ENCODE measurements around the gene CFAP157.
"Not testable (repeated sequence)": the region's sequence is repeated elsewhere in the genome, so short reads cannot be mapped to it uniquely, and the experiment has no call there.

CFAP157 gene

DNA sequence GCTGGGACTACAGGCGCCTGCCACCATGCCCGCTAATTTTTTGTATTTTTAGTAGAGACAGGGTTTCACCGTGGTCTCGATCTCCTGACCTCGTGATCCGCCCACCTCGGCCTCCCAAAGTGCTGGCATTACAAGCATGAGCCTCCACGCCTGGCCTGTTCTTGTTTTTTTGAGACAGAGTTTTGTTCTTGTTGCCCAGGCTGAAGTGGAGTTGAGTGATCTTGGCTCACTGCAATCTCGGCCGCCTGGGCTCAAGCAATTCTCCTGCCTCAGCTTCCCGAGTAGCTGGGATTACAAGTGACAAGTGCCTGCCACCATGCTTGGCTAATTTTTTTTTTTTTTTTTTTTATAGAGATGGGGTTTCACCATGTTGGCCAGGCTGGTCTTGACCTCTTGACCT is 50.0 kb downstream of the CFAP157 start:
- H2BK15ac ChIP-seq (ENCODE audit: low read length); H4K91ac ChIP-seq (ENCODE audit: low read depth, low read length, poor library complexity); H3K18ac ChIP-seq (ENCODE audit: low read length); H2AFZ ChIP-seq (ENCODE audit: low read length); H3K9me3 ChIP-seq (replicated peaks in 1 of 2; ENCODE audit: control insufficient read depth in 2 of 2, insufficient read depth in 1 of 2, low read depth in 1 of 2, low read length in 2 of 2); H3K36me3 ChIP-seq (replicated peaks in 1 of 2; ENCODE audit: control insufficient read depth in 2 of 2, insufficient read depth in 2 of 2, low read length in 2 of 2); H2BK12ac ChIP-seq (ENCODE audit: low read length); H3K14ac ChIP-seq (ENCODE audit: low read length); H3K4me3 ChIP-seq (ENCODE audit: low read length in 2 of 2); H3K79me1 ChIP-seq (ENCODE audit: low read depth, low read length); H3K4ac ChIP-seq (ENCODE audit: low read length); H4K8ac ChIP-seq (ENCODE audit: low read depth, low read length); H2BK120ac ChIP-seq (ENCODE audit: low read depth, low read length); H3K4me1 ChIP-seq (ENCODE audit: control insufficient read depth in 2 of 2, insufficient read depth in 1 of 2, low read depth in 1 of 2, low read length in 2 of 2); DNase-seq (ENCODE audit: low spot score); H2AK5ac ChIP-seq (ENCODE audit: low read depth, low read length); H3K23ac ChIP-seq (ENCODE audit: low read depth, low read length, poor library complexity); H3K27ac ChIP-seq (replicated peaks; ENCODE audit: low read length); H2BK5ac ChIP-seq (ENCODE audit: low read length); H3K4me2 ChIP-seq (ENCODE audit: insufficient read depth, low read length, poor library complexity, severe bottlenecking); H3K9ac ChIP-seq (ENCODE audit: low read depth, low read length, poor library complexity): not testable (repeated sequence)
- no CpG with 5 or more reads among the region's 11 CpGs for WGBS, 2 donors (ENCODE audit: extremely low coverage in 2 of 2, insufficient read length in 2 of 2, insufficient replicate concordance in 1 of 2)
- peaks cover 0 to 60% (median 3%) of the 10 kb centered on the region in 3 experiments for H3K27me3 ChIP-seq (ENCODE audit: control insufficient read depth in 3 of 3, insufficient read depth in 3 of 3, low read depth in 1 of 3, low read length in 3 of 3)

DNA sequence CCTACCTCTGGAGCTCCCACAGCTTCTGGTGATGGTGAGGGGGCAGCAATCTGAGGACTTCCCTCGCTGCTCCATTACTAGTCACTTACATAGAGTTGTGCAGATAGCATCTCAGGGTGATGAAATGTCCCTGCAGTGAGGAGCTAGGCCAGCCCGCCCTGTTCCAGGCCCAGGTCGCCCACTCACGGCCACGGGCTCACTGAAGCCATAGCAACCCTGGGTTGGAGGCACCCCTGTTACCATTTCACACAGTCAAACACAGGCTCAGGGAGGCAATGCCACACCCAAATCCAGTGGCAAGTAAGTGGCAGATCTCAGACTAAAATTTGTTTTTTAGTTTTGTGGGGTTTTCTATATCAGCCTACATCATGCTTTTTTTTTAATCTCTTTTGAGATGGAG is 52.1 kb downstream of the CFAP157 start:
- Histone ChIP-seq H3K4me1 (ENCODE audit: control insufficient read depth in 2 of 2, insufficient read depth in 1 of 2, low read depth in 1 of 2, low read length in 2 of 2) (peaks cover 8 to 13% of the 10 kb centered on the region in 2 donors), H3K4ac (ENCODE audit: low read length) (no peak overlapping the region), H2BK15ac (ENCODE audit: low read length) (no peak overlapping the region), H3K23ac (ENCODE audit: low read depth, low read length, poor library complexity) (no peak overlapping the region), H3K27me3 (ENCODE audit: control insufficient read depth in 3 of 3, insufficient read depth in 3 of 3, low read depth in 1 of 3, low read length in 3 of 3) (peaks cover 0 to 54% (median 3%) of the 10 kb centered on the region in 3 experiments), H2AK5ac (ENCODE audit: low read depth, low read length) (no peak overlapping the region), H3K14ac (ENCODE audit: low read length) (no peak overlapping the region), H2AFZ (ENCODE audit: low read length) (no peak overlapping the region), H2BK12ac (ENCODE audit: low read length) (no peak overlapping the region), H3K79me1 (ENCODE audit: low read depth, low read length) (no peaks in the 10 kb centered on the region), H3K4me3 (ENCODE audit: low read length in 2 of 2) (no peak overlapping the region), H4K91ac (ENCODE audit: low read depth, low read length, poor library complexity) (no peak overlapping the region), H3K18ac (ENCODE audit: low read length) (peak overlapping the region; percentile 71), H3K9ac (ENCODE audit: low read depth, low read length, poor library complexity) (peak overlapping the region; percentile 60), H4K8ac (ENCODE audit: low read depth, low read length) (no peak overlapping the region), H3K4me2 (ENCODE audit: insufficient read depth, low read length, poor library complexity, severe bottlenecking) (no peak overlapping the region), H3K9me3 (replicated peaks in 1 of 2; ENCODE audit: control insufficient read depth in 2 of 2, insufficient read depth in 1 of 2, low read depth in 1 of 2, low read length in 2 of 2) (no peaks in the 10 kb centered on the region), H3K27ac (replicated peaks; ENCODE audit: low read length) (no peak overlapping the region), H3K36me3 (replicated peaks in 1 of 2; ENCODE audit: control insufficient read depth in 2 of 2, insufficient read depth in 2 of 2, low read length in 2 of 2) (no peaks in the 10 kb centered on the region), H2BK120ac (ENCODE audit: low read depth, low read length) (no peak overlapping the region), H2BK5ac (ENCODE audit: low read length) (peak overlapping the region; percentile 15)
- DNase-seq (ENCODE audit: low spot score), result no peak
- no CpG with 5 or more reads among the region's 5 CpGs for WGBS, 2 donors (ENCODE audit: extremely low coverage in 2 of 2, insufficient read length in 2 of 2, insufficient replicate concordance in 1 of 2)

DNA sequence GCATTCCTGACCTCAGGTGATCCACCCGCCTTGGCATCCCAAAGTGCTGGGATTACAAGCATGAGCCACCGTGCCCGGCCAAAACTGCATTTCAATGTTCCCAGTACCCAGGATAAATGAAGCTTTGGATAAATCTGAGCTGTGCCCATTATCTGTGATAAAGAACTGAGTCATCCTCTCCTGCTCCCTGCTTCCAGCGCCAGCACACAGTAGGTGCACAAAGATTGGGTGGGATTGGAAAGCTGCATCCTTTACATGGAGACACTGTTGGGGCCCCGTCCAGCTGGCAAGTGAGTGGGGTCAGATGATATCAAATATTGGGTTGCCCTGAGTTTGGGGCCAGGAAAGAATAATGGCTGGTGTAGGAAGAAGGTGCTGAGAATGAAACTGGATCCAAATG is 54.3 kb downstream of the CFAP157 start:
- Histone ChIP-seq H2BK120ac (ENCODE audit: low read depth, low read length) (no peak overlapping the region), H2BK15ac (ENCODE audit: low read length) (peak overlapping the region; percentile 84), H3K36me3 (replicated peaks in 1 of 2; ENCODE audit: control insufficient read depth in 2 of 2, insufficient read depth in 2 of 2, low read length in 2 of 2) (no peaks in the 10 kb centered on the region), H3K9me3 (replicated peaks in 1 of 2; ENCODE audit: control insufficient read depth in 2 of 2, insufficient read depth in 1 of 2, low read depth in 1 of 2, low read length in 2 of 2) (no peaks in the 10 kb centered on the region), H2BK12ac (ENCODE audit: low read length) (no peak overlapping the region), H3K4me3 (ENCODE audit: low read length in 2 of 2) (no peak overlapping the region), H3K27ac (replicated peaks; ENCODE audit: low read length) (no peak overlapping the region), H3K4me2 (ENCODE audit: insufficient read depth, low read length, poor library complexity, severe bottlenecking) (no peak overlapping the region), H3K9ac (ENCODE audit: low read depth, low read length, poor library complexity) (no peak overlapping the region), H3K27me3 (ENCODE audit: control insufficient read depth in 3 of 3, insufficient read depth in 3 of 3, low read depth in 1 of 3, low read length in 3 of 3) (peaks cover 0 to 36% (median 0%) of the 10 kb centered on the region in 3 experiments), H2AFZ (ENCODE audit: low read length) (no peak overlapping the region), H2AK5ac (ENCODE audit: low read depth, low read length) (peak overlapping the region; percentile 5), H3K4ac (ENCODE audit: low read length) (no peak overlapping the region), H3K79me1 (ENCODE audit: low read depth, low read length) (no peaks in the 10 kb centered on the region), H4K91ac (ENCODE audit: low read depth, low read length, poor library complexity) (no peak overlapping the region), H2BK5ac (ENCODE audit: low read length) (peak overlapping the region; percentile 54), H3K14ac (ENCODE audit: low read length) (no peak overlapping the region), H3K18ac (ENCODE audit: low read length) (no peak overlapping the region), H3K4me1 (ENCODE audit: control insufficient read depth in 2 of 2, insufficient read depth in 1 of 2, low read depth in 1 of 2, low read length in 2 of 2) (peaks cover 4 to 14% of the 10 kb centered on the region in 2 donors), H4K8ac (ENCODE audit: low read depth, low read length) (no peak overlapping the region), H3K23ac (ENCODE audit: low read depth, low read length, poor library complexity) (no peak overlapping the region)
- DNase-seq (ENCODE audit: low spot score), result no peak
- no CpG with 5 or more reads among the region's 5 CpGs for WGBS, 2 donors (ENCODE audit: extremely low coverage in 2 of 2, insufficient read length in 2 of 2, insufficient replicate concordance in 1 of 2)

DNA sequence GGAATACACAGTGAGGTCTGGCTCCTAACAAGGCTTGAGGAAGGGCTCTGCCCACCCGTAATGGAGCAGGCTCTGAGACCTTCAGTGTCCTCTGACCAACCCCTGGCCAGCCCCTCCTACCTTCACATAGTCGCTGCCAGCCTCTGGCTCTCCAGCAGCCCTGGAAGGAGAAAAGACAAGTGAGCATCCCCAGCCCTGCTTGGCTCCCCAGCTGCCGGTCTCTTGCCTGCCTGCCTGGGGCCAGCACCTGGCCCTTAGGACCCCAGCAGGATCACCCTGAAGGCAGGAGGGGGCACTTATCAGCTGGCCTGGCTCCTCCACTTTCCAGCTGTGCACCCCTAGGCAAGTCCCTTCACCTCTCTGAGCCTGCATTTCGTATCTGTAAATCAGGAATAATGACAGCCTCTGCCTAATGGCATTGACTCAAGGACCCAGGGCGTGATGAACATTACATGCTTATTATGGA is 54.7 kb downstream of the CFAP157 start:
- H2AK5ac ChIP-seq (ENCODE audit: low read depth, low read length), result peak overlapping the region; percentile 5
- no peak overlapping the region for H2BK120ac ChIP-seq (ENCODE audit: low read depth, low read length)
- DNase-seq (ENCODE audit: low spot score), result no peak
- H3K9ac ChIP-seq (ENCODE audit: low read depth, low read length, poor library complexity), result no peak overlapping the region
- peak overlapping the region; percentile 17 for H3K14ac ChIP-seq (ENCODE audit: low read length)
- H3K4ac ChIP-seq (ENCODE audit: low read length), result no peak overlapping the region
- H4K91ac ChIP-seq (ENCODE audit: low read depth, low read length, poor library complexity), result no peak overlapping the region
- no peaks in the 10 kb centered on the region for H3K79me1 ChIP-seq (ENCODE audit: low read depth, low read length)
- H2BK12ac ChIP-seq (ENCODE audit: low read length), result no peak overlapping the region
- H3K4me2 ChIP-seq (ENCODE audit: insufficient read depth, low read length, poor library complexity, severe bottlenecking), result no peak overlapping the region
- no peak overlapping the region for H2AFZ ChIP-seq (ENCODE audit: low read length)
- H3K27me3 ChIP-seq (ENCODE audit: control insufficient read depth in 3 of 3, insufficient read depth in 3 of 3, low read depth in 1 of 3, low read length in 3 of 3), result peaks cover 0 to 31% (median 0%) of the 10 kb centered on the region in 3 experiments
- no peaks in the 10 kb centered on the region for H3K9me3 ChIP-seq (replicated peaks in 1 of 2; ENCODE audit: control insufficient read depth in 2 of 2, insufficient read depth in 1 of 2, low read depth in 1 of 2, low read length in 2 of 2)
- WGBS, 2 donors (ENCODE audit: extremely low coverage in 2 of 2, insufficient read length in 2 of 2, insufficient replicate concordance in 1 of 2), result no CpG with 5 or more reads among the region's 5 CpGs
- H2BK5ac ChIP-seq (ENCODE audit: low read length), result peak overlapping the region; percentile 54
- peak overlapping the region; percentile 60 for H3K18ac ChIP-seq (ENCODE audit: low read length)
- peaks cover 4 to 14% of the 10 kb centered on the region in 2 donors for H3K4me1 ChIP-seq (ENCODE audit: control insufficient read depth in 2 of 2, insufficient read depth in 1 of 2, low read depth in 1 of 2, low read length in 2 of 2)
- H3K4me3 ChIP-seq (ENCODE audit: low read length in 2 of 2), result no peak overlapping the region
- no peak overlapping the region for H3K27ac ChIP-seq (replicated peaks; ENCODE audit: low read length)
- H3K36me3 ChIP-seq (replicated peaks in 1 of 2; ENCODE audit: control insufficient read depth in 2 of 2, insufficient read depth in 2 of 2, low read length in 2 of 2), result no peaks in the 10 kb centered on the region
- H2BK15ac ChIP-seq (ENCODE audit: low read length), result peak overlapping the region; percentile 84
- H3K23ac ChIP-seq (ENCODE audit: low read depth, low read length, poor library complexity), result no peak overlapping the region
- H4K8ac ChIP-seq (ENCODE audit: low read depth, low read length), result no peak overlapping the region
